MCF 10A (cell line): ENCODE data around the gene TBC1D14. TPM values are rescaled to one million over a fixed set of nuclear protein-coding genes. Genes with fewer than 3 reads are reported as not detected.

ENCODE experiments used
- BruUV-seq: library from RNA; stranded (reverse); fragments of 400-500 nt; replicated peaks from 2 replicates; lab custom pipeline; 2021; lab: Mats Ljungman, UMichigan
- CTCF ChIA-PET: fragments of 300-600 bp; sonication (Branson Sonifier 250); formaldehyde crosslinking; extraction: SDS; loops from one replicate; lab custom pipeline; 2021; ENCODE audit warnings: antibody characterized with exemption, inconsistent platforms; lab: Yijun Ruan, JAX
- POLR2A ChIA-PET: fragments of 300-600, 350-650 bp; sonication (Branson Sonifier 250); formaldehyde crosslinking; extraction: SDS; loops from one replicate; lab custom pipeline; 2020; ENCODE audit warnings: antibody characterized with exemption, inconsistent platforms; lab: Yijun Ruan, JAX
- DNase-seq: peaks from one replicate; pipeline ENCODE4 v3.0.0-alpha.2; 2018; ENCODE audit not compliant: unreplicated experiment
- H3K27ac Mint-ChIP-seq: one replicate; pipeline ENCODE4 v1.8.0; 2022; ENCODE audit warnings: mild to moderate bottlenecking, low read depth, mixed read lengths; ENCODE audit not compliant: unreplicated experiment
- H3K27me3 Mint-ChIP-seq: one replicate; pipeline ENCODE4 v1.8.0; 2022; ENCODE audit warnings: mixed read lengths; ENCODE audit not compliant: insufficient read depth, unreplicated experiment
- H3K36me3 Mint-ChIP-seq: one replicate; pipeline ENCODE4 v1.8.0; 2022; ENCODE audit warnings: mild to moderate bottlenecking, moderate library complexity, mixed read lengths; ENCODE audit not compliant: insufficient read depth, unreplicated experiment
- H3K4me1 Mint-ChIP-seq: one replicate; pipeline ENCODE4 v1.8.0; 2022; ENCODE audit warnings: mixed read lengths; ENCODE audit not compliant: insufficient read depth, unreplicated experiment
- H3K4me3 Mint-ChIP-seq: one replicate; pipeline ENCODE4 v1.8.0; 2022; ENCODE audit warnings: mild to moderate bottlenecking, moderate library complexity, mixed read lengths; ENCODE audit not compliant: unreplicated experiment
- H3K9me3 Mint-ChIP-seq: one replicate; pipeline ENCODE4 v1.8.0; 2022; ENCODE audit warnings: mixed read lengths; ENCODE audit not compliant: unreplicated experiment
- intact Hi-C: fragments of 100-400 bp; cut with micrococcal nuclease; formaldehyde crosslinking; loops from 2 replicates; pipeline ENCODE4 v1.14.1; 2022
- total RNA-seq: library from RNA; stranded (reverse); gene quantifications from 2 replicates; pipeline ENCODE4 v1.2.3, GENCODE V29; 2022
- TF ChIP-seq, protein P1 (sequence below): fragments of 200-600 bp; IDR thresholded peaks from one replicate; pipeline ENCODE4 v1.8.0; 2022; ENCODE audit warnings: antibody characterized with exemption, mild to moderate bottlenecking; ENCODE audit not compliant: unreplicated experiment

Gene TBC1D14
- total RNA-seq, 1 experiment from 2014 or later, result 55.1 TPM

DNA sequence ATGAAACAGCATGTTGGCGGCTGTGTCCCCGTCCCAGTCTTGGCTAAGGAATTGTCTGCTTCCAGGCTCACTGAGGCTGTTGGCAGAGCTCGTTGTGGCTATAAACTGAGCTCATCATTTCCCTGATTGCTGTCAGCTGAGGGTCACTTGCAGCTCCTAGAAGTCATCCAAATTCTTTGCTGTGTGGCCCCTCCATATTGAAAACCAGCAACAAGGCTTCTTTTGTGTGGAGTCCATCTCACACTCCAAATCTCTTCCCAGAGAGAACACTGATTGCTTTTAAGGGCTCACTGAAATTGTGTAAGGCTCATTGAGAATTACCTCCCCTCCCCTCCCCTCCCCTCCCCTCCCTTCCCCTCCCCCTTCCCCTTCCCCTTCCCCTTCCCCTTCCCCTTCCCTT, 23.3 kb downstream of the TBC1D14 start:
- Mint-ChIP-seq H3K4me1 (peaks cover 5% of the 10 kb centered on the region), H3K4me3 (no peak overlapping the region), H3K27me3 (no peaks in the 10 kb centered on the region), H3K27ac (no peak overlapping the region), H3K9me3 (no peaks in the 10 kb centered on the region), H3K36me3 (peaks cover 36% of the 10 kb centered on the region)
- BruUV-seq, result no TSS peak
- POLR2A ChIA-PET, result no interaction called here
- no peak for DNase-seq
- CTCF ChIA-PET, result no interaction called here
- TF ChIP-seq, protein P1, sequence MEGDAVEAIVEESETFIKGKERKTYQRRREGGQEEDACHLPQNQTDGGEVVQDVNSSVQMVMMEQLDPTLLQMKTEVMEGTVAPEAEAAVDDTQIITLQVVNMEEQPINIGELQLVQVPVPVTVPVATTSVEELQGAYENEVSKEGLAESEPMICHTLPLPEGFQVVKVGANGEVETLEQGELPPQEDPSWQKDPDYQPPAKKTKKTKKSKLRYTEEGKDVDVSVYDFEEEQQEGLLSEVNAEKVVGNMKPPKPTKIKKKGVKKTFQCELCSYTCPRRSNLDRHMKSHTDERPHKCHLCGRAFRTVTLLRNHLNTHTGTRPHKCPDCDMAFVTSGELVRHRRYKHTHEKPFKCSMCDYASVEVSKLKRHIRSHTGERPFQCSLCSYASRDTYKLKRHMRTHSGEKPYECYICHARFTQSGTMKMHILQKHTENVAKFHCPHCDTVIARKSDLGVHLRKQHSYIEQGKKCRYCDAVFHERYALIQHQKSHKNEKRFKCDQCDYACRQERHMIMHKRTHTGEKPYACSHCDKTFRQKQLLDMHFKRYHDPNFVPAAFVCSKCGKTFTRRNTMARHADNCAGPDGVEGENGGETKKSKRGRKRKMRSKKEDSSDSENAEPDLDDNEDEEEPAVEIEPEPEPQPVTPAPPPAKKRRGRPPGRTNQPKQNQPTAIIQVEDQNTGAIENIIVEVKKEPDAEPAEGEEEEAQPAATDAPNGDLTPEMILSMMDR, result no peak
- intact Hi-C loops, result no loop called here

DNA sequence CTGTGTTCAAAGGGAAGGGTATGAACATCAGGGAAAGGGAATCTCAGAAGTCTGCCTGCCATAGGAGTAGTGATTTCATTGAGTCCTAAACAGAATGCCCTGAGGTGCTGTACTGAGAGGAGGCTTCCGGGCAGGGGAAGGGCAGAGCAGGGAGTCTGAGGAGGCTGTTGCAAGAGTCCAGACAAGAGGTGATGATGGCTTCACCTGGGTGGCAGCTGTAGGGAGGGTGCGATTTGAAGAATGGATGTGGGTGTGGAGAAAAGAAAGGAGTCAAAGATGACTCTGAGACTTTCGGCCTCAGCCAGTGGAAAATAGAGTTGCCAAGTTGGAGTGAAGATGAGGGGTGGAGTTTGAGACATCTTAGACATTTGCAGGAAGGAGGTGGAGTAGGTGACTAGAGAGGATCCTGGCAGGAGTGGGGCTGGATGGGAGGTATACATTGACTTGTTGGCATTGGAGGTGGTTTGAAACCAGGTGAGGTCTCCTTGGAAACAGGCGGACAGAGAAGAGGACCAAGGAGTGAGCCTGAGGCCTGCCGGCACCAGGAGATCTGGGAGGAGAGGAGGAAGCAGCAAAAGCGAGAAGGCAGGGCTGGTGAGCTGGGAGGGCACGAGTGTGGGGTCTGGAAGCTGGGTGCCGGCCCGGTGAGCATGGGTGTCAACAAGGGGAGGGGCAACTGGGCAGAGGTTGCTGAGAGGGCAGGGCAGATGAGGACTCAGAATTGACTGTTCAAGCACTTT, 24.2 kb downstream of the TBC1D14 start:
- no peak overlapping the region for H3K27ac Mint-ChIP-seq
- POLR2A ChIA-PET, result no interaction called here
- no peaks in the 10 kb centered on the region for H3K9me3 Mint-ChIP-seq
- H3K4me3 Mint-ChIP-seq, result no peak overlapping the region
- peaks cover 32% of the 10 kb centered on the region for H3K36me3 Mint-ChIP-seq
- TF ChIP-seq, protein P1, result no peak
- CTCF ChIA-PET, result interaction anchor here (1.8 kb wide), 1 partner anchor 60 kb away, joined by 4 read pairs; no protein-coding TSS in a partner anchor
- H3K4me1 Mint-ChIP-seq, result peaks cover 5% of the 10 kb centered on the region
- no peaks in the 10 kb centered on the region for H3K27me3 Mint-ChIP-seq
- intact Hi-C loops, result no loop called here
- no TSS peak for BruUV-seq
- no peak for DNase-seq

DNA sequence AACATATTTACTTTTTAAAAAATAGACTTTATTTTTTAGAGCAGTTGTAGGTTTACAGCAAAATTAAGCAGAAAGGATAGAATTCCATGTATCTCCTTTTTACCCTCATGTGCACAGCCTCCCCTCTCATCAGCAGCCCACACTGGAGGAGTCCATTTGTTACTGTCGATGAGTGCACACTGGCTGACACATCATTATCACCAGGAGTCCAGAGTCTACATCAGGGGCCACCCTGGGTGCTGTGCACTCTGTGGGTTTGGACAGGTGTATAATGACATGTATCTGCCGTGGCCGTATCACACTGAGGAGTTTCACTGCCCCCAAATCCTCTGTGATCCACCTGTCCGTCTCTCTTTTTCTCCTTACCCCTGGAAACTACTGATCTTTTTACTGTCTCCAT, 26.3 kb downstream of the TBC1D14 start:
- TF ChIP-seq, protein P1, result no peak
- H3K4me3 Mint-ChIP-seq, result no peak overlapping the region
- peaks cover 21% of the 10 kb centered on the region for H3K36me3 Mint-ChIP-seq
- H3K27ac Mint-ChIP-seq, result no peak overlapping the region
- intact Hi-C loops, result no loop called here
- ChIA-PET POLR2A (no interaction called here), CTCF (no interaction called here)
- BruUV-seq, result no TSS peak
- DNase-seq, result no peak
- H3K9me3 Mint-ChIP-seq, result no peaks in the 10 kb centered on the region
- H3K4me1 Mint-ChIP-seq, result peaks cover 13% of the 10 kb centered on the region
- no peaks in the 10 kb centered on the region for H3K27me3 Mint-ChIP-seq

DNA sequence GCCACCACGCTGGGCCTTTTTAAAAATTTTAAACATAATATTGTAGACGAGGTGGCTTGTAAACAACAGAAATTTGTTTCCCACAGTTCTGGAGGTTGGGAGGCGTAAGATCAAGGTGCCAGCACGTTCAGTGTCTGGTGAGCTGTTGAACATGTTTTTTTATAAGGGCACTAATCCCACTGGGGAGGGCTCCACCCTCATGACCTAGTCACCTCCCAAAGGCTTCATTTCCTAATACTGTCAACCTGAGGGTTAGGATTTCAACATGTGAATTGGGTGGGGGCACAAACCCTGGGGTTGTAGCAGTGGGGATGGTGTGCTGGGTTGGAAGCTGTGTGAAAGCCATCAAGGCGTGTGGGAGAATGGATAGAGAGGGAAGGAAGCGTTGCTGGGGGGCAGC, 27.6 kb downstream of the TBC1D14 start:
- no TSS peak for BruUV-seq
- ChIA-PET CTCF (interaction anchor here (0.9 kb wide), 1 partner anchor 134 kb away, joined by 3 read pairs; no protein-coding TSS in a partner anchor), POLR2A (interaction anchor here (0.7 kb wide), 1 partner anchor 17 kb away, joined by 3 read pairs; no protein-coding TSS in a partner anchor)
- H3K4me3 Mint-ChIP-seq, result no peak overlapping the region
- H3K27me3 Mint-ChIP-seq, result no peaks in the 10 kb centered on the region
- H3K36me3 Mint-ChIP-seq, result peaks cover 8% of the 10 kb centered on the region
- intact Hi-C loops, result no loop called here
- H3K9me3 Mint-ChIP-seq, result no peaks in the 10 kb centered on the region
- H3K4me1 Mint-ChIP-seq, result peaks cover 23% of the 10 kb centered on the region
- DNase-seq, result no peak
- TF ChIP-seq, protein P1, result no peak
- H3K27ac Mint-ChIP-seq, result no peak overlapping the region
